ENCODE results near the gene CCP110.

Gene CCP110

GRCh38 chr16:19512297-19512696, 11.4 kb upstream of the CCP110 start:
- no peaks in the 10 kb centered on the region for H3K4me1 ChIP-seq (ENCODE audit: insufficient read depth, low read length)
- no peak overlapping the region for H3K9ac ChIP-seq (ENCODE audit: low read depth, low read length)
- no peaks in the 10 kb centered on the region for H3K9me3 ChIP-seq (ENCODE audit: insufficient read depth, low read depth, low read length)
- H3K27ac ChIP-seq (ENCODE audit: low read length), result no peak overlapping the region
- H3K27me3 ChIP-seq (ENCODE audit: insufficient read depth, low read length), result no peaks in the 10 kb centered on the region
- H3K4me3 ChIP-seq (ENCODE audit: low read length), result no peak overlapping the region
- H3K36me3 ChIP-seq (ENCODE audit: insufficient read depth, low read depth, low read length), result peaks cover 90% of the 10 kb centered on the region

- H3K36me3 ChIP-seq (ENCODE audit: insufficient read depth, low read depth, low read length), result peaks cover 81% of the 10 kb centered on the region
- no peak overlapping the region for H3K4me3 ChIP-seq (ENCODE audit: low read length)
- H3K9ac ChIP-seq (ENCODE audit: low read depth, low read length), result no peak overlapping the region
- H3K9me3 ChIP-seq (ENCODE audit: insufficient read depth, low read depth, low read length), result no peaks in the 10 kb centered on the region
- H3K4me1 ChIP-seq (ENCODE audit: insufficient read depth, low read length), result no peaks in the 10 kb centered on the region
- no peak overlapping the region for H3K27ac ChIP-seq (ENCODE audit: low read length)
- H3K27me3 ChIP-seq (ENCODE audit: insufficient read depth, low read length), result no peaks in the 10 kb centered on the region
Measured at GRCh38 chr16:19513377-19514053, 10.2 kb upstream of the CCP110 start.

- Histone ChIP-seq H3K4me1 (ENCODE audit: insufficient read depth, low read length) (0 out of 2 replicates have a peak, but pooled peaks cover 7% of the 10 kb centered on the region), H3K4me3 (ENCODE audit: low read length) (no peak overlapping the region), H3K27ac (ENCODE audit: low read length) (no peak overlapping the region), H3K9me3 (ENCODE audit: insufficient read depth, low read depth, low read length) (no peaks in the 10 kb centered on the region), H3K27me3 (ENCODE audit: insufficient read depth, low read length) (no peaks in the 10 kb centered on the region), H3K36me3 (ENCODE audit: insufficient read depth, low read depth, low read length) (peaks cover 60% of the 10 kb centered on the region), H3K9ac (ENCODE audit: low read depth, low read length) (no peak overlapping the region)
Measured at GRCh38 chr16:19515757-19516156, 8.0 kb upstream of the CCP110 start.

GRCh38 chr16:19517424-19518089, 6.2 kb upstream of the CCP110 start:
- Histone ChIP-seq H3K4me1 (ENCODE audit: insufficient read depth, low read length) (peaks cover 12% of the 10 kb centered on the region), H3K4me3 (ENCODE audit: low read length) (no peak overlapping the region), H3K27ac (ENCODE audit: low read length) (no peak overlapping the region), H3K9ac (ENCODE audit: low read depth, low read length) (no peak overlapping the region), H3K9me3 (ENCODE audit: insufficient read depth, low read depth, low read length) (no peaks in the 10 kb centered on the region), H3K27me3 (ENCODE audit: insufficient read depth, low read length) (no peaks in the 10 kb centered on the region), H3K36me3 (ENCODE audit: insufficient read depth, low read depth, low read length) (peaks cover 47% of the 10 kb centered on the region)

- H3K36me3 ChIP-seq (ENCODE audit: insufficient read depth, low read depth, low read length), result peaks cover 39% of the 10 kb centered on the region
- H3K27me3 ChIP-seq (ENCODE audit: insufficient read depth, low read length), result no peaks in the 10 kb centered on the region
- H3K9me3 ChIP-seq (ENCODE audit: insufficient read depth, low read depth, low read length), result no peaks in the 10 kb centered on the region
- no peak overlapping the region for H3K27ac ChIP-seq (ENCODE audit: low read length)
- H3K4me1 ChIP-seq (ENCODE audit: insufficient read depth, low read length), result peaks cover 19% of the 10 kb centered on the region
- H3K4me3 ChIP-seq (ENCODE audit: low read length), result no peak overlapping the region
- no peak overlapping the region for H3K9ac ChIP-seq (ENCODE audit: low read depth, low read length)
Measured at GRCh38 chr16:19518388-19518787, 5.4 kb upstream of the CCP110 start.

- peaks cover 24% of the 10 kb centered on the region for H3K4me1 ChIP-seq (ENCODE audit: insufficient read depth, low read length)
- no peak overlapping the region for H3K27ac ChIP-seq (ENCODE audit: low read length)
- H3K9me3 ChIP-seq (ENCODE audit: insufficient read depth, low read depth, low read length), result no peaks in the 10 kb centered on the region
- H3K36me3 ChIP-seq (ENCODE audit: insufficient read depth, low read depth, low read length), result peaks cover 16% of the 10 kb centered on the region
- H3K9ac ChIP-seq (ENCODE audit: low read depth, low read length), result peak overlapping the region; percentile 89; the same call in 1 of the 2 replicates
- no peaks in the 10 kb centered on the region for H3K27me3 ChIP-seq (ENCODE audit: insufficient read depth, low read length)
- peak overlapping the region; percentile 83 for H3K4me3 ChIP-seq (ENCODE audit: low read length)
Measured at GRCh38 chr16:19520861-19521331, 2.8 kb upstream of the CCP110 start.

- H3K27ac ChIP-seq (ENCODE audit: low read length), result peak within 1 kb of the TSS; percentile 22
- no peaks in the 10 kb centered on the region for H3K27me3 ChIP-seq (ENCODE audit: insufficient read depth, low read length)
- peaks cover 24% of the 10 kb centered on the region for H3K4me1 ChIP-seq (ENCODE audit: insufficient read depth, low read length)
- H3K9ac ChIP-seq (ENCODE audit: low read depth, low read length), result peak within 1 kb of the TSS; percentile 89
- peak within 1 kb of the TSS; percentile 83 for H3K4me3 ChIP-seq (ENCODE audit: low read length)
- H3K9me3 ChIP-seq (ENCODE audit: insufficient read depth, low read depth, low read length), result no peaks in the 10 kb centered on the region
- peaks cover 8% of the 10 kb centered on the region for H3K36me3 ChIP-seq (ENCODE audit: insufficient read depth, low read depth, low read length)
Measured at GRCh38 chr16:19521471-19522396, 2.0 kb upstream of the CCP110 start, which contains the start of gene GDE1. Gene GDE1 (minus strand): TSS chr16:19522098. CDS start chr16:19521964, 134 bp downstream.

- no peaks in the 10 kb centered on the region for H3K27me3 ChIP-seq (ENCODE audit: insufficient read depth, low read length)
- H3K27ac ChIP-seq (ENCODE audit: low read length), result no peak overlapping the region
- peaks cover 24% of the 10 kb centered on the region for H3K4me1 ChIP-seq (ENCODE audit: insufficient read depth, low read length)
- peak overlapping the region; percentile 37; the same call in 1 of the 2 replicates for H3K9ac ChIP-seq (ENCODE audit: low read depth, low read length)
- peak overlapping the region; percentile 83 for H3K4me3 ChIP-seq (ENCODE audit: low read length)
- H3K9me3 ChIP-seq (ENCODE audit: insufficient read depth, low read depth, low read length), result no peaks in the 10 kb centered on the region
- peaks cover 2% of the 10 kb centered on the region; the same call in 1 of the 2 replicates for H3K36me3 ChIP-seq (ENCODE audit: insufficient read depth, low read depth, low read length)
Measured at GRCh38 chr16:19522397-19522732, 1.4 kb upstream of the CCP110 start.

- Histone ChIP-seq H3K9ac (ENCODE audit: low read depth, low read length) (peak overlapping the region; percentile 37; the same call in 1 of the 2 replicates), H3K4me1 (ENCODE audit: insufficient read depth, low read length) (peaks cover 24% of the 10 kb centered on the region), H3K27ac (ENCODE audit: low read length) (no peak overlapping the region), H3K9me3 (ENCODE audit: insufficient read depth, low read depth, low read length) (no peaks in the 10 kb centered on the region), H3K4me3 (ENCODE audit: low read length) (peak overlapping the region; percentile 83; the same call in 1 of the 2 replicates), H3K27me3 (ENCODE audit: insufficient read depth, low read length) (no peaks in the 10 kb centered on the region), H3K36me3 (ENCODE audit: insufficient read depth, low read depth, low read length) (peaks cover 2% of the 10 kb centered on the region; the same call in 1 of the 2 replicates)
Measured at GRCh38 chr16:19522760-19523159, 982 bp upstream of the CCP110 start.

GRCh38 chr16:19523184-19523558, 571 bp upstream of the CCP110 start:
- peaks cover 7% of the 10 kb centered on the region; the same call in 1 of the 2 replicates for H3K36me3 ChIP-seq (ENCODE audit: insufficient read depth, low read depth, low read length)
- no peak overlapping the region for H3K27ac ChIP-seq (ENCODE audit: low read length)
- no peak overlapping the region for H3K4me3 ChIP-seq (ENCODE audit: low read length)
- H3K4me1 ChIP-seq (ENCODE audit: insufficient read depth, low read length), result peaks cover 24% of the 10 kb centered on the region
- H3K27me3 ChIP-seq (ENCODE audit: insufficient read depth, low read length), result no peaks in the 10 kb centered on the region
- H3K9ac ChIP-seq (ENCODE audit: low read depth, low read length), result no peak overlapping the region
- no peaks in the 10 kb centered on the region for H3K9me3 ChIP-seq (ENCODE audit: insufficient read depth, low read depth, low read length)

- Histone ChIP-seq H3K27me3 (ENCODE audit: insufficient read depth, low read length) (no peaks in the 10 kb centered on the region), H3K27ac (ENCODE audit: low read length) (no peak overlapping the region), H3K36me3 (ENCODE audit: insufficient read depth, low read depth, low read length) (peaks cover 18% of the 10 kb centered on the region), H3K9me3 (ENCODE audit: insufficient read depth, low read depth, low read length) (no peaks in the 10 kb centered on the region), H3K9ac (ENCODE audit: low read depth, low read length) (peak overlapping the region; percentile 85), H3K4me3 (ENCODE audit: low read length) (peak overlapping the region; percentile 95), H3K4me1 (ENCODE audit: insufficient read depth, low read length) (peaks cover 24% of the 10 kb centered on the region)
Measured at GRCh38 chr16:19524356-19524615, 544 bp downstream of the CCP110 start.
